B cell (primary cell): ENCODE data around the gene PHLPP1. TPM values are rescaled to one million over a fixed set of nuclear protein-coding genes. Genes with fewer than 3 reads are reported as not detected.
A peak's percentile ranks its signal among the peaks of the same experiment; 100 is the strongest.

Source experiments
- ATAC-seq: fragments of 200-7000 bp; cut with Tn5 transposase; one replicate; pipeline ENCODE4 v1.10.0; 2021; ENCODE audit warnings: low read depth, mild to moderate bottlenecking, moderate number of reproducible peaks, moderate library complexity
- CTCF ChIA-PET: fragments of 350-600 bp; sonication (Branson Sonifier 250); formaldehyde crosslinking; loops from one replicate; lab custom pipeline; 2021; ENCODE audit warnings: antibody characterized with exemption, inconsistent platforms; lab: Charles Lee
- POLR2A ChIA-PET: fragments of 350-600 bp; sonication (Branson Sonifier 250); formaldehyde crosslinking; loops from one replicate; lab custom pipeline; 2021; ENCODE audit warnings: antibody characterized with exemption; lab: Charles Lee
- DNase-seq: peaks from one replicate; pipeline ENCODE4 v3.0.0; 2013
- H2AFZ ChIP-seq: 2 replicates; pipeline ENCODE4 v1.6.1; 2012; ENCODE audit warnings: mild to moderate bottlenecking, low read depth, low read length; ENCODE audit not compliant: insufficient read depth, poor library complexity, severe bottlenecking
- H3K27ac ChIP-seq, 2 donors: 1 replicate in 1 of 2; 2 replicates in 1 of 2; pipeline ENCODE4 v1.5.1; 2012 to 2013; ENCODE audit warnings: low read length in 2 of 2, mild to moderate bottlenecking in 2 of 2, moderate library complexity in 1 of 2
- H3K27me3 ChIP-seq, 4 experiments: fragments of 200-600 bp in 1 of 4; sonication (generic) in 1 of 4; replicated peaks in 1 of 4; 1 replicate in 2 of 4; 2 replicates in 2 of 4; pipeline versions ENCODE4 v1.6.1 to v1.7.0; 2013 to 2016; ENCODE audit warnings: low read length in 3 of 4, mild to moderate bottlenecking in 2 of 4, mixed read lengths in 1 of 4, moderate library complexity in 1 of 4; ENCODE audit not compliant: insufficient read depth in 4 of 4, control insufficient read depth in 3 of 4; ENCODE audit errors: control extremely low read depth in 1 of 4
- H3K36me3 ChIP-seq, 2 experiments: replicated peaks in 1 of 2; 1 replicate in 1 of 2; 2 replicates in 1 of 2; pipeline versions ENCODE4 v1.6.1 to v1.7.1; 2013; ENCODE audit warnings: low read length in 1 of 2; ENCODE audit not compliant: insufficient read depth in 2 of 2, control insufficient read depth in 1 of 2; ENCODE audit errors: control extremely low read depth in 1 of 2, extremely low read depth in 1 of 2
- H3K4me1 ChIP-seq, 2 donors: fragments of 200-600 bp in 1 of 2; sonication (generic) in 1 of 2; 1 replicate in 1 of 2; 2 replicates in 1 of 2; pipeline versions ENCODE4 v1.5.1 to v1.6.1; 2013 to 2017; ENCODE audit warnings: low read length in 2 of 2; ENCODE audit not compliant: control insufficient read depth in 2 of 2, insufficient read depth in 2 of 2
- H3K4me2 ChIP-seq: replicated peaks from 2 replicates; pipeline ENCODE3; 2012; ENCODE audit warnings: mild to moderate bottlenecking, low read depth, low read length; ENCODE audit not compliant: poor library complexity, severe bottlenecking
- H3K4me3 ChIP-seq, 5 experiments: fragments of 200-600 bp in 1 of 5; sonication (generic) in 1 of 5; 1 replicate in 3 of 5; 2 replicates in 2 of 5; pipeline versions ENCODE4 v1.5.1 to v1.7.0; 2011 to 2016; ENCODE audit warnings: low read length in 4 of 5, mild to moderate bottlenecking in 4 of 5, low read depth in 2 of 5, control low read depth in 1 of 5, moderate library complexity in 1 of 5; ENCODE audit not compliant: insufficient read depth in 1 of 5; ENCODE audit errors: control extremely low read depth in 1 of 5, extremely low read depth in 1 of 5
- H3K79me2 ChIP-seq: fragments of 200-600 bp; sonication (generic); one replicate; pipeline ENCODE4 v1.6.0; 2016; ENCODE audit warnings: low read length; ENCODE audit not compliant: control insufficient read depth, insufficient read depth
- H3K9ac ChIP-seq: fragments of 200-600 bp; sonication (generic); 2 replicates; pipeline ENCODE4 v1.6.1; 2017; ENCODE audit warnings: mild to moderate bottlenecking, low read length, moderate library complexity
- H3K9me3 ChIP-seq, 3 donors: one replicate each; pipeline versions ENCODE4 v1.6.1 to v1.7.1; 2013; ENCODE audit warnings: low read length in 2 of 3; ENCODE audit not compliant: control insufficient read depth in 2 of 3, insufficient read depth in 1 of 3; ENCODE audit errors: control extremely low read depth in 1 of 3
- H4K20me1 ChIP-seq: 2 replicates; pipeline ENCODE4 v1.6.0; 2012; ENCODE audit warnings: mild to moderate bottlenecking, low read length; ENCODE audit not compliant: insufficient read depth, control insufficient read depth, poor library complexity, severe bottlenecking
- H3K27ac Mint-ChIP-seq: one replicate; pipeline ENCODE4 v1.8.0; 2021; ENCODE audit warnings: mixed read lengths
- H3K27me3 Mint-ChIP-seq: one replicate; pipeline ENCODE4 v1.8.0; 2021; ENCODE audit warnings: mixed read lengths
- H3K4me1 Mint-ChIP-seq: one replicate; pipeline ENCODE4 v1.8.0; 2021; ENCODE audit warnings: mixed read lengths
- H3K4me3 Mint-ChIP-seq: one replicate; pipeline ENCODE4 v1.8.0; 2021; ENCODE audit warnings: mixed read lengths
- H3K9me3 Mint-ChIP-seq: one replicate; pipeline ENCODE4 v1.8.0; 2022; ENCODE audit warnings: mixed read lengths; ENCODE audit not compliant: insufficient read depth
- EZH2 ChIP-seq: IDR thresholded peaks from 2 replicates; pipeline ENCODE4 v1.6.1; 2012; ENCODE audit warnings: borderline replicate concordance, low read depth, mild to moderate bottlenecking, moderate library complexity, low read length; ENCODE audit not compliant: insufficient read depth, poor library complexity, severe bottlenecking
- WGBS: methylation state at CpG from one replicate; pipeline ENCODE4 v1.1.5; 2013; ENCODE audit warnings: missing lambda C conversion rate; ENCODE audit not compliant: insufficient coverage; 5-methylcytosine and 5-hydroxymethylcytosine counted together
- intact Hi-C: fragments of 100-400 bp; cut with micrococcal nuclease; formaldehyde crosslinking; loops from one replicate; pipeline ENCODE4 v1.10.0; 2022
- polyA plus RNA-seq: library from polyadenylated mRNA; depleted of rRNA; stranded (reverse); fragments of >200 nt; gene quantifications from 2 replicates; pipeline ENCODE4 v1.2.3, GENCODE V29; 2012
- total RNA-seq, 2 donors: library from RNA; stranded (reverse); fragments of 120-200 nt in 1 of 2; gene quantifications; 1 replicate in 1 of 2; 2 replicates in 1 of 2; pipeline versions ENCODE4 v1.2.3 to v1.2.4, GENCODE V29; 2013 to 2022
- TF ChIP-seq, protein P1 (sequence below): fragments of 200-600 bp; IDR thresholded peaks from one replicate; pipeline ENCODE4 v1.8.0; 2022; ENCODE audit warnings: antibody characterized with exemption, mild to moderate bottlenecking

PHLPP1 gene
- total and polyA plus RNA-seq, 2 donors (not counting 1 experiment from before 2014, with no cell fraction given): 3.0 to 20.7 TPM

DNA sequence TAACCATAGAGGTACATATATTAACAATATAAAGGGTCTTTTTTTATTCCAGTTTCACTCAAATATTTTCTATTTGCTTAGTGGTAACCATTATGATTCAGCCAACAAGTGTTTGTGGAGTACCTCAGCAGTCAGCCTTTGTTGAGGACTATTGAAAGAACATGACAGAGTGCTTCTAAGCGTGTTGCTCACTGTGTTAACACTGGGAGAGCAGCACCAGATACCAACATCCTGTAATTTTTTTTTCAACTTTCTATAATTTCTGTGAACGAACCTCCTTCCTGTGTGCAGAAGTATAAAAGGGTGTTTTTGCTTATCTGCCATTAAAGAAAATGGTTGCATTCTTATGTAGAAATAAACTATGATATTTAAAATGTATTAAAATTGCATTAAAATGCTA, 239.0 kb downstream of the PHLPP1 start:
- Mint-ChIP-seq H3K27me3 (no peaks in the 10 kb centered on the region), H3K9me3 (no peaks in the 10 kb centered on the region), H3K4me3 (no peak overlapping the region), H3K4me1 (no peaks in the 10 kb centered on the region), H3K27ac (no peak overlapping the region)
- Histone ChIP-seq H3K79me2 (no peaks in the 10 kb centered on the region), H3K36me3 (no peaks in the 10 kb centered on the region), H3K9ac (no peak overlapping the region), H3K4me2 (no peak overlapping the region), H3K4me1 (no peaks in the 10 kb centered on the region), H4K20me1 (no peaks in the 10 kb centered on the region), H3K4me3 (no peak overlapping the region), H3K9me3 (no peaks in the 10 kb centered on the region), H3K27ac (no peak overlapping the region), H2AFZ (no peak overlapping the region), H3K27me3 (no peaks in the 10 kb centered on the region)
- intact Hi-C loops: no loop called here
- DNase-seq (no peak), ATAC-seq (no peak)
- ChIA-PET CTCF (interaction anchor here (1.0 kb wide), 1 partner anchor 244 kb away, joined by 5 read pairs; no protein-coding TSS in a partner anchor), POLR2A (no interaction called here)
- no CpG with 5 or more reads among the region's 2 CpGs for WGBS
- no peak for TF ChIP-seq EZH2
- TF ChIP-seq, protein P1, sequence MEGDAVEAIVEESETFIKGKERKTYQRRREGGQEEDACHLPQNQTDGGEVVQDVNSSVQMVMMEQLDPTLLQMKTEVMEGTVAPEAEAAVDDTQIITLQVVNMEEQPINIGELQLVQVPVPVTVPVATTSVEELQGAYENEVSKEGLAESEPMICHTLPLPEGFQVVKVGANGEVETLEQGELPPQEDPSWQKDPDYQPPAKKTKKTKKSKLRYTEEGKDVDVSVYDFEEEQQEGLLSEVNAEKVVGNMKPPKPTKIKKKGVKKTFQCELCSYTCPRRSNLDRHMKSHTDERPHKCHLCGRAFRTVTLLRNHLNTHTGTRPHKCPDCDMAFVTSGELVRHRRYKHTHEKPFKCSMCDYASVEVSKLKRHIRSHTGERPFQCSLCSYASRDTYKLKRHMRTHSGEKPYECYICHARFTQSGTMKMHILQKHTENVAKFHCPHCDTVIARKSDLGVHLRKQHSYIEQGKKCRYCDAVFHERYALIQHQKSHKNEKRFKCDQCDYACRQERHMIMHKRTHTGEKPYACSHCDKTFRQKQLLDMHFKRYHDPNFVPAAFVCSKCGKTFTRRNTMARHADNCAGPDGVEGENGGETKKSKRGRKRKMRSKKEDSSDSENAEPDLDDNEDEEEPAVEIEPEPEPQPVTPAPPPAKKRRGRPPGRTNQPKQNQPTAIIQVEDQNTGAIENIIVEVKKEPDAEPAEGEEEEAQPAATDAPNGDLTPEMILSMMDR: no peak

DNA sequence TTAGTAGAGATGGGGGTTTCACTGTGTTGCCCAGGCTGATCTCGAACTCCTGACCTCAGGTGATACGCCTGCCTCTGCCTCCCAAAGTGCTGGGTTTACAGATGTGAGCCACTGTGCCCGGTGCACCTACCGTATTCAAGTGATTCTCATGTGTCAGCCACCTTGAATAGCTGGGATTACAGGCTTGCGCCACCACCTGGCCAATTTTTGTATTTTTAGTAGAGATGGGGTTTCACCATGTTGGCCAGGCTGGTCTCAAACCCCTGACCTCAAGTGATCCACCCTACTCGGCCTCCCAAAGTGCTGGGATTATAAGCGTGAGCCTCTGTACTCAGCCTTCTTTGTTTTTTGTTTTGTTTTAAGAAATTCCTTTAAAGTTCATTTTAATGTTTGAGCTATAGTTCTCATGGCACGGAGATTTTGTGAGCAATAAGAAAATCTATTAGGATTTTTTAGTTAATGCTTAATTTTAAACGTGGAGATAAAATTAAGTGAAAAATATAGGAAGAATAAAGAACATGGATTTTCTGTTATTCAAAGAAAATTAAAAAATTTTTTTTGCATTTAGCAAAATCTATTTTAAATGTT, 242.6 kb downstream of the PHLPP1 start:
- no peaks in the 10 kb centered on the region for H3K27me3 Mint-ChIP-seq
- Histone ChIP-seq H3K4me2 (no peak overlapping the region), H3K4me3 (no peak overlapping the region), H2AFZ (no peak overlapping the region), H3K9ac (no peak overlapping the region), H3K36me3 (peaks cover 2 to 4% of the 10 kb centered on the region in 2 experiments), H3K27me3 (no peaks in the 10 kb centered on the region), H3K27ac (no peak overlapping the region), H3K4me1 (no peaks in the 10 kb centered on the region), H3K79me2 (no peaks in the 10 kb centered on the region), H3K9me3 (no peaks in the 10 kb centered on the region), H4K20me1 (no peaks in the 10 kb centered on the region)
- no peak overlapping the region for H3K4me3 Mint-ChIP-seq
- CTCF ChIA-PET: interaction anchor here (0.8 to 2.2 kb wide), 7 partner anchors 10 to 381 kb away, joined by 3 to 29 read pairs (median 4); partner anchors contain the start of gene PHLPP1
- no peak overlapping the region for H3K27ac Mint-ChIP-seq
- intact Hi-C loops: loop anchor here (1.0 kb wide), 1 partner anchor 244 kb away; no protein-coding TSS in a partner anchor
- WGBS: 65% methylated on average over 4 of the region's 9 CpGs
- H3K4me1 Mint-ChIP-seq: no peaks in the 10 kb centered on the region
- no peaks in the 10 kb centered on the region for H3K9me3 Mint-ChIP-seq
- peak; percentile 57 for DNase-seq
- POLR2A ChIA-PET: no interaction called here
- no peak for TF ChIP-seq EZH2
- TF ChIP-seq, protein P1: peak; percentile 56
- ATAC-seq: peak; percentile 36
